HepG2 (cell line): ENCODE data around the gene AMOTL2.

Experiments
- CTCF ChIP-seq: sonication (generic); formaldehyde crosslinking; IDR thresholded peaks from 2 replicates; pipeline ENCODE4 v1.5.0; 2020; ENCODE audit warnings: mild to moderate bottlenecking, missing genetic modification reagents, moderate library complexity
- ELK4 ChIP-seq: sonication (generic); formaldehyde crosslinking; IDR thresholded peaks from 2 replicates; pipeline ENCODE4 v1.9.0; 2021; ENCODE audit warnings: missing genetic modification reagents, borderline replicate concordance
- GATAD2A ChIP-seq: IDR thresholded peaks from 2 replicates; pipeline ENCODE4 v1.6.1; 2016
- POLR2A ChIP-seq, 2 experiments: IDR thresholded peaks; 2 replicates each; pipeline ENCODE4 v1.6.1; 2011; ENCODE audit warnings: low read depth in 2 of 2, low read length in 2 of 2, mild to moderate bottlenecking in 1 of 2, moderate library complexity in 1 of 2; ENCODE audit not compliant: insufficient read depth in 1 of 2
- POLR2AphosphoS5 ChIP-seq: IDR thresholded peaks from 2 replicates; pipeline ENCODE4 v1.6.1; 2012; ENCODE audit warnings: low read depth, low read length
- REL ChIP-seq: sonication (generic); formaldehyde crosslinking; conservative IDR thresholded peaks from 2 replicates; pipeline ENCODE4 v1.8.0; 2022; ENCODE audit warnings: mild to moderate bottlenecking, missing genetic modification reagents, moderate library complexity
- ZKSCAN1 ChIP-seq: fragments of 150-350 bp; IDR thresholded peaks from 2 replicates; pipeline ENCODE4 v1.6.1; 2014; ENCODE audit warnings: low read length

- TF ChIP-seq POLR2A (IDR thresholded peaks at IDR 0.05; ENCODE audit: insufficient read depth in 1 of 2, low read depth in 2 of 2, low read length in 2 of 2) (no peak), GATAD2A (no peak), CTCF (no peak), ZKSCAN1 (no peak), ELK4 (CRISPR knock-in tag) (no peak), POLR2AphosphoS5 (no peak), REL (CRISPR knock-in tag) (no peak)
Measured at GRCh38 chr3:134340982-134341365, 33.3 kb downstream of the AMOTL2 start.
